Measurements from ENCODE around the gene CYP39A1. TPM values are rescaled to one million over a fixed set of nuclear protein-coding genes. Genes with fewer than 3 reads are reported as not detected.

CYP39A1 gene
- total and polyA plus RNA-seq, 10 of the 15 experiments (the other 5 are each of a cell fraction or from before 2014, with no cell fraction given), result not detected

- TF ChIP-seq, protein P1, sequence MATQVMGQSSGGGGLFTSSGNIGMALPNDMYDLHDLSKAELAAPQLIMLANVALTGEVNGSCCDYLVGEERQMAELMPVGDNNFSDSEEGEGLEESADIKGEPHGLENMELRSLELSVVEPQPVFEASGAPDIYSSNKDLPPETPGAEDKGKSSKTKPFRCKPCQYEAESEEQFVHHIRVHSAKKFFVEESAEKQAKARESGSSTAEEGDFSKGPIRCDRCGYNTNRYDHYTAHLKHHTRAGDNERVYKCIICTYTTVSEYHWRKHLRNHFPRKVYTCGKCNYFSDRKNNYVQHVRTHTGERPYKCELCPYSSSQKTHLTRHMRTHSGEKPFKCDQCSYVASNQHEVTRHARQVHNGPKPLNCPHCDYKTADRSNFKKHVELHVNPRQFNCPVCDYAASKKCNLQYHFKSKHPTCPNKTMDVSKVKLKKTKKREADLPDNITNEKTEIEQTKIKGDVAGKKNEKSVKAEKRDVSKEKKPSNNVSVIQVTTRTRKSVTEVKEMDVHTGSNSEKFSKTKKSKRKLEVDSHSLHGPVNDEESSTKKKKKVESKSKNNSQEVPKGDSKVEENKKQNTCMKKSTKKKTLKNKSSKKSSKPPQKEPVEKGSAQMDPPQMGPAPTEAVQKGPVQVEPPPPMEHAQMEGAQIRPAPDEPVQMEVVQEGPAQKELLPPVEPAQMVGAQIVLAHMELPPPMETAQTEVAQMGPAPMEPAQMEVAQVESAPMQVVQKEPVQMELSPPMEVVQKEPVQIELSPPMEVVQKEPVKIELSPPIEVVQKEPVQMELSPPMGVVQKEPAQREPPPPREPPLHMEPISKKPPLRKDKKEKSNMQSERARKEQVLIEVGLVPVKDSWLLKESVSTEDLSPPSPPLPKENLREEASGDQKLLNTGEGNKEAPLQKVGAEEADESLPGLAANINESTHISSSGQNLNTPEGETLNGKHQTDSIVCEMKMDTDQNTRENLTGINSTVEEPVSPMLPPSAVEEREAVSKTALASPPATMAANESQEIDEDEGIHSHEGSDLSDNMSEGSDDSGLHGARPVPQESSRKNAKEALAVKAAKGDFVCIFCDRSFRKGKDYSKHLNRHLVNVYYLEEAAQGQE (IDR thresholded peaks at IDR 0.05; ENCODE audit: low read depth, low read length), result no peak
- TF ChIP-seq, protein P2, sequence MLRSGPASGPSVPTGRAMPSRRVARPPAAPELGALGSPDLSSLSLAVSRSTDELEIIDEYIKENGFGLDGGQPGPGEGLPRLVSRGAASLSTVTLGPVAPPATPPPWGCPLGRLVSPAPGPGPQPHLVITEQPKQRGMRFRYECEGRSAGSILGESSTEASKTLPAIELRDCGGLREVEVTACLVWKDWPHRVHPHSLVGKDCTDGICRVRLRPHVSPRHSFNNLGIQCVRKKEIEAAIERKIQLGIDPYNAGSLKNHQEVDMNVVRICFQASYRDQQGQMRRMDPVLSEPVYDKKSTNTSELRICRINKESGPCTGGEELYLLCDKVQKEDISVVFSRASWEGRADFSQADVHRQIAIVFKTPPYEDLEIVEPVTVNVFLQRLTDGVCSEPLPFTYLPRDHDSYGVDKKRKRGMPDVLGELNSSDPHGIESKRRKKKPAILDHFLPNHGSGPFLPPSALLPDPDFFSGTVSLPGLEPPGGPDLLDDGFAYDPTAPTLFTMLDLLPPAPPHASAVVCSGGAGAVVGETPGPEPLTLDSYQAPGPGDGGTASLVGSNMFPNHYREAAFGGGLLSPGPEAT (IDR thresholded peaks at IDR 0.05; ENCODE audit: low read depth), result no peak
- TF ChIP-seq SIN3A (IDR thresholded peaks at IDR 0.05; ENCODE audit: low read depth, low read length), result no peak
These were observed 151.2 kb downstream of the CYP39A1 start (continued) for GRCh38 chr6:46501136-46502089.

DNA sequence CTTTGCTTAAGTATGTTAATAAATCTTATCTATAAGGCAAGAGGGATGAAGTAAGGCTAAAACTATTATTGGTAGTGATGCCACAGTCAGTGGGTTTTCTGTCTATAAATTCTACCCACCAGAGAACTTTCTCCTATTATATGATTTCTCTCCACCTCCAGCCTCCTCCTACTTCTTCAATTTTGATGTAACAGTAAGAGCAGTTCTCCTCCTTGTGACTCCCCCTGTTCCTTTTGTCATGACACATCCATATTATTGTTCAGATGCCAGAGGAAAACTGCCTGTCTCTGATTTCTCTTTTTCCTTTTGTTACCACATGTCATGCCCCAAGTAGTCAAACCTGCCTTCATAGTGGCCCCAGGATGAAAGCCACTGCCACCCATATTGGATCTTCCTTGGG, 152.2 kb downstream of the CYP39A1 start:
- Histone ChIP-seq H3K4me3 (no peak overlapping the region), H3K9ac (ENCODE audit: control insufficient read depth, insufficient read depth, low read length) (no peak overlapping the region), H3K27me3 (replicated peaks in 1 of 2; ENCODE audit: control insufficient read depth in 2 of 2, insufficient read depth in 2 of 2, low read length in 1 of 2) (no peaks in the 10 kb centered on the region; a peak in 1 of 4 replicates), H3K9me3 (replicated peaks; ENCODE audit: control insufficient read depth, insufficient read depth, low read length) (no peaks in the 10 kb centered on the region), H3K79me2 (ENCODE audit: control insufficient read depth, insufficient read depth, low read length) (no peaks in the 10 kb centered on the region), H3K27ac (ENCODE audit: control insufficient read depth, insufficient read depth) (no peak overlapping the region), H2AFZ (ENCODE audit: control insufficient read depth, low read depth, low read length) (no peak overlapping the region), H3K36me3 (ENCODE audit: control insufficient read depth in 2 of 2, insufficient read depth in 2 of 2, low read length in 1 of 2) (no peaks in the 10 kb centered on the region), H3K4me1 (ENCODE audit: control insufficient read depth, insufficient read depth, low read length) (no peaks in the 10 kb centered on the region), H4K20me1 (ENCODE audit: control insufficient read depth, insufficient read depth) (no peaks in the 10 kb centered on the region), H3K4me2 (ENCODE audit: control insufficient read depth, insufficient read depth) (no peak overlapping the region)
- ChIA-PET POLR2A (no interaction called here), RAD21 (ENCODE audit: unreplicated experiment) (no interaction called here), CTCF (no interaction called here), SMC1A (ENCODE audit: uncharacterized antibody, unreplicated experiment) (no interaction called here)
- DNase-seq (ENCODE audit: low read depth, low spot score) (no peak), ATAC-seq (no peak), FAIRE-seq (no peak)
- intact Hi-C loops (cut with micrococcal nuclease; ENCODE audit: unreplicated experiment), result no loop called here
- in situ Hi-C loops (cut with MboI), result no loop called here
- no TSS peak for BruUV-seq (replicated peaks)
- no peak for TF ChIP-seq SREBF1 (IDR thresholded peaks at IDR 0.05; ENCODE audit: low read length)
- no peak for TF ChIP-seq BCL3 (IDR thresholded peaks at IDR 0.05; ENCODE audit: borderline replicate concordance, insufficient read depth, low read depth, low read length, poor library complexity, severe bottlenecking)
- TF ChIP-seq DPF2 (IDR thresholded peaks at IDR 0.05), result no peak
- no peak for TF ChIP-seq BRCA1 (IDR thresholded peaks at IDR 0.05; ENCODE audit: low read depth, low read length)
- no peak for TF ChIP-seq FOXM1 (IDR thresholded peaks at IDR 0.05; ENCODE audit: low read depth, low read length)
- TF ChIP-seq CHD4 (IDR thresholded peaks at IDR 0.05), result no peak
- TF ChIP-seq, protein P3, sequence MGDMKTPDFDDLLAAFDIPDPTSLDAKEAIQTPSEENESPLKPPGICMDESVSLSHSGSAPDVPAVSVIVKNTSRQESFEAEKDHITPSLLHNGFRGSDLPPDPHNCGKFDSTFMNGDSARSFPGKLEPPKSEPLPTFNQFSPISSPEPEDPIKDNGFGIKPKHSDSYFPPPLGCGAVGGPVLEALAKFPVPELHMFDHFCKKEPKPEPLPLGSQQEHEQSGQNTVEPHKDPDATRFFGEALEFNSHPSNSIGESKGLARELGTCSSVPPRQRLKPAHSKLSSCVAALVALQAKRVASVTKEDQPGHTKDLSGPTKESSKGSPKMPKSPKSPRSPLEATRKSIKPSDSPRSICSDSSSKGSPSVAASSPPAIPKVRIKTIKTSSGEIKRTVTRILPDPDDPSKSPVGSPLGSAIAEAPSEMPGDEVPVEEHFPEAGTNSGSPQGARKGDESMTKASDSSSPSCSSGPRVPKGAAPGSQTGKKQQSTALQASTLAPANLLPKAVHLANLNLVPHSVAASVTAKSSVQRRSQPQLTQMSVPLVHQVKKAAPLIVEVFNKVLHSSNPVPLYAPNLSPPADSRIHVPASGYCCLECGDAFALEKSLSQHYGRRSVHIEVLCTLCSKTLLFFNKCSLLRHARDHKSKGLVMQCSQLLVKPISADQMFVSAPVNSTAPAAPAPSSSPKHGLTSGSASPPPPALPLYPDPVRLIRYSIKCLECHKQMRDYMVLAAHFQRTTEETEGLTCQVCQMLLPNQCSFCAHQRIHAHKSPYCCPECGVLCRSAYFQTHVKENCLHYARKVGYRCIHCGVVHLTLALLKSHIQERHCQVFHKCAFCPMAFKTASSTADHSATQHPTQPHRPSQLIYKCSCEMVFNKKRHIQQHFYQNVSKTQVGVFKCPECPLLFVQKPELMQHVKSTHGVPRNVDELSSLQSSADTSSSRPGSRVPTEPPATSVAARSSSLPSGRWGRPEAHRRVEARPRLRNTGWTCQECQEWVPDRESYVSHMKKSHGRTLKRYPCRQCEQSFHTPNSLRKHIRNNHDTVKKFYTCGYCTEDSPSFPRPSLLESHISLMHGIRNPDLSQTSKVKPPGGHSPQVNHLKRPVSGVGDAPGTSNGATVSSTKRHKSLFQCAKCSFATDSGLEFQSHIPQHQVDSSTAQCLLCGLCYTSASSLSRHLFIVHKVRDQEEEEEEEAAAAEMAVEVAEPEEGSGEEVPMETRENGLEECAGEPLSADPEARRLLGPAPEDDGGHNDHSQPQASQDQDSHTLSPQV (IDR thresholded peaks at IDR 0.05), result no peak
- TF ChIP-seq ZZZ3 (IDR thresholded peaks at IDR 0.05; ENCODE audit: control insufficient read depth, insufficient read length, low read depth), result no peak

All from GM12878 (cell line).